HG02623 (cell line): Measurements from ENCODE around the gene LRP6.
A peak's percentile ranks its signal among the peaks of the same experiment; 100 is the strongest.
"Not testable (repeated sequence)": the region's sequence is repeated elsewhere in the genome, so short reads cannot be mapped to it uniquely, and the experiment has no call there.

ENCODE experiments used
- ATAC-seq: cut with Tn5 transposase; IDR thresholded peaks from one replicate; pipeline ENCODE4 v1.9.1; 2021; ENCODE audit warnings: moderate library complexity; ENCODE audit not compliant: unreplicated experiment

LRP6 gene

GRCh38 chr12:12266873-12267741 is at the start of gene LRP6:
TSS of gene LRP6 (minus strand) at chr12:12267044. CDS start at chr12:12266735, 309 bp downstream.
- ATAC-seq: peak; percentile 80

- no peak for ATAC-seq
Observed at GRCh38 chr12:12315838-12316237, 49.0 kb upstream of the LRP6 start.

GRCh38 chr12:12310695-12311094 is 43.9 kb upstream of the LRP6 start:
- ATAC-seq: not testable (repeated sequence)

- ATAC-seq: no peak
Observed at GRCh38 chr12:12305568-12306300, 38.9 kb upstream of the LRP6 start.

- ATAC-seq: no peak
Observed at GRCh38 chr12:12302976-12303375, 36.1 kb upstream of the LRP6 start.

- no peak for ATAC-seq
Observed at GRCh38 chr12:12301122-12301521, 34.3 kb upstream of the LRP6 start.

- no peak for ATAC-seq
Observed at GRCh38 chr12:12297201-12297830, 30.5 kb upstream of the LRP6 start.

GRCh38 chr12:12294215-12295005 is 27.6 kb upstream of the LRP6 start:
- ATAC-seq: no peak

- ATAC-seq: no peak
Observed at GRCh38 chr12:12290206-12290605, 23.4 kb upstream of the LRP6 start.

- ATAC-seq: no peak
Observed at GRCh38 chr12:12286441-12286840, 19.6 kb upstream of the LRP6 start.

- no peak for ATAC-seq
Observed at GRCh38 chr12:12282761-12283425, 16.0 kb upstream of the LRP6 start.

- no peak for ATAC-seq
Observed at GRCh38 chr12:12282202-12282601, 15.4 kb upstream of the LRP6 start.

GRCh38 chr12:12281134-12281533 is 14.3 kb upstream of the LRP6 start:
- ATAC-seq: no peak

GRCh38 chr12:12278899-12279298 is 12.1 kb upstream of the LRP6 start:
- ATAC-seq: no peak

GRCh38 chr12:12275874-12276273 is 9.0 kb upstream of the LRP6 start:
- ATAC-seq: no peak

- ATAC-seq: no peak
Observed at GRCh38 chr12:12273291-12273957, 6.6 kb upstream of the LRP6 start.

GRCh38 chr12:12272869-12273268 is 6.0 kb upstream of the LRP6 start:
- ATAC-seq: no peak

- no peak for ATAC-seq
Observed at GRCh38 chr12:12270226-12270625, 3.4 kb upstream of the LRP6 start.

GRCh38 chr12:12267742-12268200 is 927 bp upstream of the LRP6 start:
- ATAC-seq: no peak
